ENCODE data around the gene OR51D1.

GRCh38 chr11:4672470-4672869, 35.2 kb downstream of the OR51D1 start:
- TF ChIP-seq, protein P1, sequence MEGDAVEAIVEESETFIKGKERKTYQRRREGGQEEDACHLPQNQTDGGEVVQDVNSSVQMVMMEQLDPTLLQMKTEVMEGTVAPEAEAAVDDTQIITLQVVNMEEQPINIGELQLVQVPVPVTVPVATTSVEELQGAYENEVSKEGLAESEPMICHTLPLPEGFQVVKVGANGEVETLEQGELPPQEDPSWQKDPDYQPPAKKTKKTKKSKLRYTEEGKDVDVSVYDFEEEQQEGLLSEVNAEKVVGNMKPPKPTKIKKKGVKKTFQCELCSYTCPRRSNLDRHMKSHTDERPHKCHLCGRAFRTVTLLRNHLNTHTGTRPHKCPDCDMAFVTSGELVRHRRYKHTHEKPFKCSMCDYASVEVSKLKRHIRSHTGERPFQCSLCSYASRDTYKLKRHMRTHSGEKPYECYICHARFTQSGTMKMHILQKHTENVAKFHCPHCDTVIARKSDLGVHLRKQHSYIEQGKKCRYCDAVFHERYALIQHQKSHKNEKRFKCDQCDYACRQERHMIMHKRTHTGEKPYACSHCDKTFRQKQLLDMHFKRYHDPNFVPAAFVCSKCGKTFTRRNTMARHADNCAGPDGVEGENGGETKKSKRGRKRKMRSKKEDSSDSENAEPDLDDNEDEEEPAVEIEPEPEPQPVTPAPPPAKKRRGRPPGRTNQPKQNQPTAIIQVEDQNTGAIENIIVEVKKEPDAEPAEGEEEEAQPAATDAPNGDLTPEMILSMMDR (conservative IDR thresholded peaks at IDR 0.05 in 1 of 2, IDR thresholded peaks at IDR 0.05 in 1 of 2; ENCODE audit: low read depth in 1 of 2, low read length in 2 of 2): no peak
- no peak for TF ChIP-seq EZH2 (IDR thresholded peaks at IDR 0.05; ENCODE audit: low read length, missing control alignments)
